KMS-11 (cell line): Measurements from ENCODE around the gene ROS1.

Experiments used
- H2AFZ ChIP-seq: fragments of 200-600 bp; sonication (generic); 2 replicates; pipeline ENCODE4 v1.6.1; 2016; ENCODE audit warnings: antibody characterized with exemption, mixed run types, low read depth
- H3K27ac ChIP-seq: fragments of 200-600 bp; sonication (generic); 2 replicates; pipeline ENCODE4 v1.6.1; 2016; ENCODE audit warnings: mild to moderate bottlenecking, mixed run types
- H3K27me3 ChIP-seq: fragments of 200-600 bp; sonication (generic); 2 replicates; pipeline ENCODE4 v1.6.1; 2017; ENCODE audit warnings: mild to moderate bottlenecking, low read depth, mixed run types, moderate library complexity; ENCODE audit not compliant: insufficient read depth
- H3K36me3 ChIP-seq: fragments of 200-600 bp; sonication (generic); 2 replicates; pipeline ENCODE4 v1.6.1; 2017; ENCODE audit warnings: mild to moderate bottlenecking, mixed run types; ENCODE audit not compliant: insufficient read depth
- H3K4me1 ChIP-seq: fragments of 200-600 bp; sonication (generic); 2 replicates; pipeline ENCODE4 v1.6.1; 2016; ENCODE audit warnings: mild to moderate bottlenecking, low read depth, mixed run types; ENCODE audit not compliant: poor library complexity, severe bottlenecking
- H3K4me2 ChIP-seq: fragments of 200-600 bp; sonication (generic); 2 replicates; pipeline ENCODE4 v1.7.0; 2016; ENCODE audit warnings: mild to moderate bottlenecking, mixed run types
- H3K4me3 ChIP-seq: fragments of 200-600 bp; sonication (generic); IDR thresholded peaks from 2 replicates; pipeline ENCODE4 v1.6.1; 2017; ENCODE audit warnings: low read depth, low read length, mixed read lengths; ENCODE audit not compliant: insufficient read depth
- H3K79me2 ChIP-seq: fragments of 200-600 bp; sonication (generic); 2 replicates; pipeline ENCODE4 v1.6.1; 2016; ENCODE audit warnings: low read depth, mixed run types; ENCODE audit not compliant: insufficient read depth
- H3K9ac ChIP-seq: fragments of 200-600 bp; sonication (generic); 2 replicates; pipeline ENCODE4 v1.6.1; 2016; ENCODE audit warnings: mild to moderate bottlenecking, mixed run types
- H4K20me1 ChIP-seq: fragments of 200-600 bp; sonication (generic); 2 replicates; pipeline ENCODE4 v1.6.1; 2016; ENCODE audit warnings: mild to moderate bottlenecking, mixed run types; ENCODE audit not compliant: insufficient read depth
- CTCF ChIP-seq: fragments of 200-600 bp; sonication (generic); conservative IDR thresholded peaks from 2 replicates; pipeline ENCODE4 v1.6.1; 2017; ENCODE audit warnings: low read depth, mild to moderate bottlenecking, antibody characterized with exemption, low read length, moderate library complexity, mixed read lengths

Gene ROS1

GRCh38 chr6:117387454-117387974 lies 38.2 kb downstream of the ROS1 start:
- Histone ChIP-seq H3K27me3 (no peaks in the 10 kb centered on the region), H4K20me1 (no peaks in the 10 kb centered on the region), H3K9ac (no peak overlapping the region), H3K4me1 (no peaks in the 10 kb centered on the region), H3K27ac (no peak overlapping the region), H3K36me3 (no peaks in the 10 kb centered on the region), H2AFZ (no peak overlapping the region), H3K4me2 (no peak overlapping the region), H3K4me3 (no peak overlapping the region), H3K79me2 (no peaks in the 10 kb centered on the region)
- TF ChIP-seq CTCF, result no peak

- TF ChIP-seq CTCF, result no peak
- Histone ChIP-seq H3K36me3 (no peaks in the 10 kb centered on the region), H3K4me3 (no peak overlapping the region), H3K4me2 (no peak overlapping the region), H3K4me1 (no peaks in the 10 kb centered on the region), H3K9ac (no peak overlapping the region), H3K27me3 (no peaks in the 10 kb centered on the region), H3K79me2 (no peaks in the 10 kb centered on the region), H2AFZ (no peak overlapping the region), H4K20me1 (no peaks in the 10 kb centered on the region), H3K27ac (no peak overlapping the region)
Measured at GRCh38 chr6:117384659-117385058, 41.1 kb downstream of the ROS1 start.

GRCh38 chr6:117381749-117382148 lies 44.0 kb downstream of the ROS1 start:
- Histone ChIP-seq H3K4me3 (no peak overlapping the region), H3K4me2 (no peak overlapping the region), H3K4me1 (no peaks in the 10 kb centered on the region), H3K27me3 (no peaks in the 10 kb centered on the region), H3K27ac (no peak overlapping the region), H3K9ac (no peak overlapping the region), H2AFZ (no peak overlapping the region), H4K20me1 (no peaks in the 10 kb centered on the region), H3K79me2 (no peaks in the 10 kb centered on the region), H3K36me3 (no peaks in the 10 kb centered on the region)
- no peak for TF ChIP-seq CTCF

GRCh38 chr6:117380298-117380697 lies 45.4 kb downstream of the ROS1 start:
- H4K20me1 ChIP-seq, result no peaks in the 10 kb centered on the region
- H2AFZ ChIP-seq, result no peak overlapping the region
- no peak overlapping the region for H3K9ac ChIP-seq
- H3K27ac ChIP-seq, result no peak overlapping the region
- no peak overlapping the region for H3K4me2 ChIP-seq
- TF ChIP-seq CTCF, result no peak
- H3K79me2 ChIP-seq, result no peaks in the 10 kb centered on the region
- H3K4me1 ChIP-seq, result no peaks in the 10 kb centered on the region
- no peaks in the 10 kb centered on the region for H3K27me3 ChIP-seq
- no peak overlapping the region for H3K4me3 ChIP-seq
- no peaks in the 10 kb centered on the region for H3K36me3 ChIP-seq
